Coronary artery (tissue), 2 donors: ENCODE results near the gene MOB2.

Experiments used
- DNase-seq: peaks from one replicate; pipeline ENCODE4 v3.0.0-alpha.2; 2017; ENCODE audit warnings: low spot score
- H3K27ac ChIP-seq, 2 donors: fragments of 200-600 bp; sonication (generic); one replicate each; pipeline ENCODE4 v1.5.1; 2016 to 2019
- H3K4me3 ChIP-seq: fragments of 200-600 bp; sonication (generic); 2 replicates; pipeline ENCODE4 v1.5.1; 2016; ENCODE audit warnings: mild to moderate bottlenecking, moderate library complexity
- CTCF ChIP-seq: fragments of 200-600 bp; sonication (generic); IDR thresholded peaks from one replicate; pipeline ENCODE4 v1.5.1; 2019; ENCODE audit warnings: antibody characterized with exemption

MOB2 gene

GRCh38 chr11:1443737-1444136 lies 42.8 kb downstream of the MOB2 start:
- no peak for TF ChIP-seq CTCF
- no peak for DNase-seq
- no peak overlapping the region for H3K27ac ChIP-seq
- no peak overlapping the region for H3K4me3 ChIP-seq

- Histone ChIP-seq H3K27ac (no peak overlapping the region), H3K4me3 (no peak overlapping the region)
- TF ChIP-seq CTCF, result no peak
- DNase-seq, result no peak
Measured at GRCh38 chr11:1442807-1443366, 43.7 kb downstream of the MOB2 start.

DNA sequence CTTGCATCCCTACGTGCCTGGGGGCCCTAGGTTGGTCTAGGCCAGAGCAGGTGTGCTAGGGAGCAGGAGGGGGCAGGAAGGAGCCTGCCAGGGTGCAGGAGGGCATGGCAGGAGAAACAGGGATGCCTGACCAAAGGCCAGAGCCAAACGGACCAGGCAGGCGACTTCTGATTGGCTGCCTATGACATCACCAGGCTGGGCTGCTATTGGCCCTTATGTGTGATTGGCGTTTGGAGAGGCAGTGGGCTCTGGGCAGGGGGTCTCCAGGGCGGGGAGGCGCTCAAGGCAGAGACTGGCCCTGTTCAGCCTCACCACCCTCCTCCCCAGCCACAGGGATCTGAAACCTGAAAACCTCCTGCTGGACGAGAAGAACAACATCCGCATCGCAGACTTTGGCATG lies 44.4 kb downstream of the MOB2 start:
- Histone ChIP-seq H3K27ac (no peak overlapping the region), H3K4me3 (no peak overlapping the region)
- DNase-seq, result no peak
- no peak for TF ChIP-seq CTCF

DNA sequence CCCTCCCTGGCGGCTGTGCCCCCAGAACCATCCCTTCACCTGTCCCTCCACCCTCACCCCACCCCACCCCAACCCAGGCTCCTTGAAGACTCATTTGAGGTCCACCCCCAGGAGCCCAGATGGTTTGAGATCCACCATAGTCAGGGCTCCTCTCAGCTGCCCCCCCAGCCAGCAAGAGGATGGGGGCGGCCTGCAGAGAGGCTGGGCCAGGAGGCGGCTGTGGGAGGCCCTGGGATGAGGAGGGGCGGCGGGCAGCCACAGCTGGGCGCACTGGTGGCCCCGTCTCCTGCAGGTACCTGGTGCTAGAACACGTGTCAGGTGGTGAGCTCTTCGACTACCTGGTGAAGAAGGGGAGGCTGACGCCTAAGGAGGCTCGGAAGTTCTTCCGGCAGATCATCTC lies 46.1 kb downstream of the MOB2 start:
- DNase-seq, result no peak
- H3K4me3 ChIP-seq, result no peak overlapping the region
- no peak overlapping the region for H3K27ac ChIP-seq
- no peak for TF ChIP-seq CTCF

DNA sequence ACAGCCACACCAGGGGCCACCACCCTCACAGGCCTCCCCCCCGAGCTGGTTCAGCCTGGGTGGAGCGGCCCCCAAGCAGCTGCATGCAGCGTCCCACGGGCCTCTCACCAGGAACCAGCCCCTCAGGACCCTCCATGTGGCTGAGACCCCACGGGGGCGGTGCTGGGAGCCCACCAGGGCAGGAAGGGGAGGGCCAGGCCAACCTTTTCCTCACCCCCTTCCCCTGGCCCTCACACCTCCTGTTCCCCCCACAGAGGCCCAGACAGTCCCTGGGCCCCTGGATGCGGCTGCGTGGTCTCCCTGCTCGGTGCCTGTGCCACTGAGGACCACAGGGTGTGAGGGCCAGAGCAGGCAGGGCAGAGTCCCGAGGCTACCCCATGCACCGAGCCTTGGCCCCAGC lies 46.5 kb downstream of the MOB2 start:
- H3K27ac ChIP-seq, result no peak overlapping the region
- DNase-seq, result no peak
- no peak overlapping the region for H3K4me3 ChIP-seq
- no peak for TF ChIP-seq CTCF

DNA sequence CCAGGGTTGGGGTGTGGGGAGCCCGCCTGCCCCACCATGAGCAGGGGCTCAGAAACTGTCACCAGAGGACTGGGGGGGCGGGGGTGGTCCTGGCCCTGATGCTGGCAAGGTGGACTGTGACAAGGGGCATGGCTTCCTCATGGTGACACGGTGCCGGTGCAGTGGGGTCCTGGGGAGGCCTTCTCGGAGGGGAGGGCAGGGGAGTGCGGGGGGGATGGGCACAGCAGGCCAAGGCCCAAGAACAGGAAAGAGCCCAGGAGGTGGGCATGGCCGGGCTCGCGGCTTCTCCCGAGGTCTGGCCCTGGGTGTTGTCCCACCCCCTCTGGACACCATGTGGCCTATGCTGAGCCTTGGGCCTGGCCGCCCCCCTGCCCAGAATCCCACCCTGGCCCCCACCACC lies 47.2 kb downstream of the MOB2 start:
- no peak overlapping the region for H3K4me3 ChIP-seq
- no peak for DNase-seq
- TF ChIP-seq CTCF, result no peak

GRCh38 chr11:1438967-1439330 lies 47.6 kb downstream of the MOB2 start:
- no peak for DNase-seq
- Histone ChIP-seq H3K4me3 (no peak overlapping the region), H3K27ac (no peak overlapping the region)
- TF ChIP-seq CTCF, result no peak

More for the DNA sequence above, 47.2 kb downstream of the MOB2 start:
- no peak overlapping the region for H3K27ac ChIP-seq
